ENCODE data around the gene TCF12.

Gene TCF12

GRCh38 chr15:57337868-57338411 is 419.5 kb downstream of the TCF12 start:
- no peak for DNase-seq (ENCODE audit: extremely low spot score, insufficient read length, low read depth)
- FAIRE-seq = no peak

- FAIRE-seq (no peak), DNase-seq (ENCODE audit: extremely low spot score, insufficient read length, low read depth) (no peak)
These were observed 420.9 kb downstream of the TCF12 start for GRCh38 chr15:57339321-57339720.

Data from GM18507 (cell line).